Medulla oblongata (tissue), 1 donor: Measurements from ENCODE around the gene INTS14.
"Not testable (repeated sequence)": the region's sequence is repeated elsewhere in the genome, so short reads cannot be mapped to it uniquely, and the experiment has no call there.

ENCODE experiments used
- DNase-seq: peaks from one replicate; pipeline ENCODE4 v3.0.0-alpha.2; 2015; ENCODE audit errors: extremely low spot score

Gene INTS14

GRCh38 chr15:65579762-65580161, 31.2 kb downstream of the INTS14 start:
- DNase-seq, result no peak

- DNase-seq, result no peak
Observed at GRCh38 chr15:65578904-65579728, 31.8 kb downstream of the INTS14 start.

GRCh38 chr15:65577129-65577996, 33.6 kb downstream of the INTS14 start:
- DNase-seq, result no peak

GRCh38 chr15:65576664-65577063, 34.3 kb downstream of the INTS14 start:
- DNase-seq, result no peak

- DNase-seq, result peak; percentile 34
Observed at GRCh38 chr15:65571971-65572370, 39.0 kb downstream of the INTS14 start.

- DNase-seq, result no peak
Observed at GRCh38 chr15:65569728-65570127, 41.2 kb downstream of the INTS14 start.

- DNase-seq, result no peak
Observed at GRCh38 chr15:65561934-65562333, 49.0 kb downstream of the INTS14 start.

GRCh38 chr15:65559941-65560340, 51.0 kb downstream of the INTS14 start:
- no peak for DNase-seq

GRCh38 chr15:65558997-65559760, 51.8 kb downstream of the INTS14 start:
- DNase-seq, result no peak

GRCh38 chr15:65558336-65558735, 52.6 kb downstream of the INTS14 start:
- no peak for DNase-seq

GRCh38 chr15:65556622-65557021, 54.3 kb downstream of the INTS14 start:
- DNase-seq, result no peak

GRCh38 chr15:65553691-65554090, 57.2 kb downstream of the INTS14 start:
- no peak for DNase-seq

GRCh38 chr15:65552851-65553250, 58.1 kb downstream of the INTS14 start:
- not testable (repeated sequence) for DNase-seq

GRCh38 chr15:65551183-65551582, 59.7 kb downstream of the INTS14 start:
- no peak for DNase-seq

GRCh38 chr15:65550681-65551098, 60.2 kb downstream of the INTS14 start:
- peak; percentile 24 for DNase-seq

GRCh38 chr15:65549288-65549687, 61.6 kb downstream of the INTS14 start:
- DNase-seq, result not testable (repeated sequence)

- DNase-seq, result no peak
Observed at GRCh38 chr15:65547841-65548240, 63.1 kb downstream of the INTS14 start.

- DNase-seq, result no peak
Observed at GRCh38 chr15:65541231-65541820, 69.6 kb downstream of the INTS14 start.

GRCh38 chr15:65540314-65540713, 70.6 kb downstream of the INTS14 start:
- DNase-seq, result no peak

GRCh38 chr15:65535192-65535591, 75.7 kb downstream of the INTS14 start:
- no peak for DNase-seq

- DNase-seq, result no peak
Observed at GRCh38 chr15:65533057-65533756, 77.7 kb downstream of the INTS14 start.
